Stimulated activated CD4-positive, alpha-beta T cell treated with anti-CD3 and anti-CD28 coated beads, Interleukin-15, amount 100 ng/mL, for 1 hour (primary cell): ENCODE measurements around the gene NAALADL2.
"Not testable (repeated sequence)": the region's sequence is repeated elsewhere in the genome, so short reads cannot be mapped to it uniquely, and the experiment has no call there.

Experiments used
- DNase-seq, 2 donors: peaks; one replicate each; pipeline ENCODE4 v3.0.0-alpha.2; 2020; ENCODE audit warnings: low read depth in 1 of 2, low spot score in 1 of 2

Gene NAALADL2

DNA sequence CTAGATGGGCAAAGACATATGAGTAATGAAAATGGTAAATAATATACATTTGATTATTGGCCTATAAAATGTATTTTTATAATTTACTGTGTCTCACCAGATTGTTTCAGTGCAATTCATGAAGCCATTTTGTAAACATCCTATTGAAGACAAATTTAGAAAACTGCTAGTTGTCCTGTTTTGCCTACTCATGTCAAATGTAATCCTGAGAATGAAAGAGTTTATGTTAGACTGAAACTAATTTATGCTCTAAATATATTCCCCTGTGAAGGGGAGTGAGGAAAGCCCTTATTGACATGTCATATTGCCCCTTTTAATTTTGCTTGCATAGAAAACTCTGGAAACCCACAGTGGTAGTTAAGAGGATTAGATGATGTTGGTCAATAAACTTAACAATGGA lies 610.0 kb downstream of the NAALADL2 start:
- DNase-seq: no peak

DNA sequence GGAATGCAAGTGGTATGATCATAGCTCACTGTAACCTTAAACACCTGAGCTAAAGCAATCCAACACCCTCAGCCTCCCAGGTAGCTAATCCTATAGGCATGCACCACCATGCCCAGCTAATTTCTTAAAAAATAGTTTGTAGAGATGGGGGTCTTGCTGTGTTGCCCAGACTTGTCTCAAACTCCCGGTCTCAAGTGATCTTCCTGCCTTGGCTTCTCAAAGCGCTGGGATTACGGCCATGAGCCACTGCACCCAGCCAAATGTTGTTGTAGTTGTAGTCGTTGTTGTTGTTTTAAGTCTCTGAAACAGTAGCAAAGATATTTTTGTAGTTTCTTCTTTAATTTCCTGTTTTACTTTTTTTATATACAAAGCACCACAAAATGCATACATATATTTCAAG lies 616.6 kb downstream of the NAALADL2 start:
- no peak for DNase-seq

GRCh38 chr3:175476489-175476888 lies 617.4 kb downstream of the NAALADL2 start:
- no peak for DNase-seq

- no peak for DNase-seq
Observed at GRCh38 chr3:175477651-175478224, 618.6 kb downstream of the NAALADL2 start.

DNA sequence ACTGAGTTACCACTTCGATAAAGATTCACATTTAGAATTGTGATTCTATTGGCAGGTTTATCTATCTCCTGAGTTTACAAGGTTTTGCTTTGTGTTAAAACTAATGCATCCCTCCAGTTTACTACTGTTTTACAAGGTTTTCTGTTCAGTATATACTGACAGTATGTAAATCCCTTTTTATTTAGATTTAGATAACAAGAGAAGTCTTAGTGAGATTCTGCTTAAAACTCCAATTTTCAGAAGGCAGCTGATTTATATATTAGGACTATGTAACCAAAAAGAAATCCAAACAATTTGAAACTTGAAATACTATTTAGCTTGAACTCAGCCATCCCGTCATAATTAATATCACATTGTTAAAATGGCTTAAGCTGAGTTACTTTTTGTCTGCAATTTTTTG lies 619.2 kb downstream of the NAALADL2 start:
- DNase-seq: no peak

DNA sequence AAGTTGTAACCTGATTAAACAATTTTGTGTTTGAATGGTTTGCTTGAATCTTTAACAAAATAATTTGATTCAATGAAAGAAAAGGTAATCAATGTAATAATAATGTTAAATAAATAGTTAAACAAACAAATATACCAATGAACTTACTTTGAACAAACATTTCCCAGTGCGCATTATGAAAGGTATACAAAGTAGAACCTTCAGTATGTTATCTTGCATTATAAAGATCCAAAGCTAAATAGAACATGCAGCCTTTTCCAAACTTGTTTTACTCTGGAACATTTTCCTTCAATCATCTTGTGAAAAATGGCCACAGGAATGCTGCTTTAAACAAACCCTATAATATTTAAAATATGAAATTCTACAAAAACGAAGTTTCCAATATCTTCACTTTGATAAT lies 620.0 kb downstream of the NAALADL2 start:
- no peak for DNase-seq

DNA sequence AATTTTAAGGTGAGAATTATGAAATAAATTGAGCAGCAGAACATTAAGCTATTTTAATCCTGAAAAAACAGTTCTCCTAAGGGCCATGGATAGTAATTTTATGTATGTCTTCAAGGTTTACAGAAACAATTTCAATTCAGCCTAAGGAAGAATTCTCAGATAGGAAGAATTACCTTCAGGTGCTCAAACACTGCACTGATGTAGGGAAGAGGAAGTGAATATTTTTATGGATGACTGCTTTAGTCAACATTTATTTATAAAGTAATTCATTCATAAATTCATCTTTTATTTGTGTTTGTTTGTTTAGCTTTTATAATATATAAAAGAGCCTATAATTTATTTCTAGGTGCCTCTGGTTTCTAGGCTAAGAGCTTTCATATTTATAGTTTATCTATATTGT lies 620.7 kb downstream of the NAALADL2 start:
- no peak for DNase-seq

DNA sequence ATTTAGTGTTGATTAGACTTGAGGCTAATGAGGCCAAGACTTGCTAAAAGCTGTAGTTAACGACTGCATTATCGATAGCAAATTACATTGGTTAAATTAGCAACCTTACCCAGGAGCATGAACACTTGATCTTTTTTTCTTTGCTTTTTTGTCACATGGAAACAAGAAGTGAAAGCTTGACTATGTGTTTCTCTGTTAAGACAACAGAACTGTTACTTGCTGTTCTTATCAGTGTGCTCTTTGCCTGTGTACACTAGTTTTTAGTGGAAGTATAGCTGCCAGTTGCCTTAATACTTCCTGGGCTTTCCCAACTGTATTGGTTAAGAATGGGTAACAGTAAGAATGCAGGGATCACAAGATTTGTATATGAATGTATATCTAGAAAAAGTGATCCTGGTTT lies 625.5 kb downstream of the NAALADL2 start:
- DNase-seq: no peak

- DNase-seq: no peak
Observed at GRCh38 chr3:175485436-175485835, 626.3 kb downstream of the NAALADL2 start.

DNA sequence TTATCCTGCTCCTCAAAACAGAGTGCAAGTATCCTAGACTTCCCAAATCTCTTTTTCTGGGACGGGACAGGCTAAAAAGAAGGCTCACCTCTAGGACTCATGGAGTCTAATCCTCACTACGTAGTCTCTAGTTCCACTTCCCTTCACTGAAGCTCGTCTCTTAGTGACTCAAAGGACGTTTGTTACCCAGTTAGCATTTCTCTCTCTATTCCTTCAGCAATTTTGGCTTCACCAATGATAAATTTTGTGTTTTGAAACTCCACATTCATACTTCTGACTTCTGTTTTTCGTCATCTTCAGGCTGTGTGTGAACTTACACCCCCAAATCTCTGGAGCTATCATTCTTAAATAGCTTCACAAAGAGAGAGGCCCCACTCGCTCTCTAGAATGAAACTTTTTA lies 627.1 kb downstream of the NAALADL2 start:
- no peak for DNase-seq

DNA sequence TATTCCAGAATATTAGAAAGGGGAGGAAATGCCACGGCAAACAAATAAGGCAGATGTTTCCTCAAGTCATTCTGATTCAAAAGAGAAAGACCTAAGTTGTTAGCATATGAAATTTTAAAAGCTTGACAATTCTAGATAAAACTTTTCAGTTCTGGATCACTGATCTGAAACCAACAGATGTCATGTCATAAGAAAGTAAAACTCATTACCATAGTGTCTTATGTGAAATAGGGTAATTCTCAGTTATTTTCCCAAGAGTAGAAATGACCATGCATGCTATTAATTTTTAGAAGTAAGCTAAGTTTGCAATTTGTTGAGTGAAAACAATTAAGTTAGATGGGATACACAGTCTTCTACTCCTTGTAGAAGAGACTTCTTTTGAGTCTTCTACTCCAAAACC lies 630.3 kb downstream of the NAALADL2 start:
- no peak for DNase-seq

- DNase-seq: no peak
Observed at GRCh38 chr3:175493301-175493700, 634.2 kb downstream of the NAALADL2 start.

DNA sequence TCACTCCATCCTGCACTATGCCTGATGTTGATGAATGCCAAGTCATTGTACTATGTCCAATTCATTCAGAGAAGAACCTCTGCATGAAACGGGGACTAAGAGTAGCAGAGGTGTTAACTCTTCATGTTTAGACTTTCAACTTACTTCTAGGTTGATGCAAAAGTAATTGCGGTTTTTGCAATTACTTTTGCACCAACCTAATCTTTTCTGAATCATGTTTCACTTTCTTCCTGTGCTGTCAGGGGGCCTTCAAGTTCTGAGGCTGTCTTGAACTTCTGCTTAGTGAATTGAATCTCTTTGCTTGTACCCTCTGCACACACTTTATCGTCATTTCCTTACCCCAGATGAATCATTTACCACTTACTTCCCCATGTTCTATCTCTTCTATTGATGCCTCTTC lies 636.2 kb downstream of the NAALADL2 start:
- no peak for DNase-seq

DNA sequence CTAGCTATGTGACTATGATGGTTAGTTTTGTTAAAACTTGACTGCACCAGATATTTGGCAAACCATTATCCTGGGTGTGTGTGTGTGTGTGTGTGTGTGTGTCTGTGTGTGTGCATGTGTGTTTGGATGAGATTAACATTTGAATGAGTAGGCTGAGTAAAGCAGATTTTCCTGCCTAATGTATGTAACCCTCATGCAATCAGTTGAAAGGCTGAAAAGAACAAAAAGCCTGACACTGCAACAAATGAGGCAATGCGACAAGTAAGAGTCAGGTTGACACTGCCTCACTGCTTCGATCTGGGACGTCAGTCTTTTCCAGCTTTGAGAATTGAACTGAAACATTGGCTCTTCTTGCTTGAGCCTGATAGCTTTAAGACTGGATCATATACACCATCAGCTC lies 643.0 kb downstream of the NAALADL2 start:
- DNase-seq: no peak

DNA sequence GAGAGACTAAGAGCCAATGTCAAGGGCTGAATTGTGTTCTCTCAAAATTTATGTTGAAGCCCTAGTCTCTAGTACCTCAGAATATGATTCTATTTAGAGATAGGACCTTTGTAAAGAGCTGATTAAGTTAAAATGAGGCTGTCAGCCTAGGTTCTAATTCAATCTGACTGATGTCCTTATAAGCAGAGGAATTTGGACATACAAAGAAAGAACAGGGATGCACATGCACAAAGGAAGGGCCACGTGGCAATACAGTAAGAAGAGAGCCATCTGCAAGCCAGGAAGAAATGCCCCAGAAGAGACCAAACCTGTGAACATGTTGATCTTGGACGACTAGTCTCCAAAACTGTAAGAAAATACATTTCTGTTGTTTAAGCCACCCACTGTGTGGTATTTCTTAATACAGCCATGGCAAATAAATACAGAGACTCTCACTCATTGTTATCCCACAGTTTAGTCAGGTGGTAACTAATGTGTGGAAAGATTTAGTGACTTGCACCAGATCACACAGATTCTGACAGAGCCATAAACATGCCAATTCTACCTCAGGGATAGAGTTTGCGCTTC lies 652.2 kb downstream of the NAALADL2 start:
- DNase-seq: no peak

DNA sequence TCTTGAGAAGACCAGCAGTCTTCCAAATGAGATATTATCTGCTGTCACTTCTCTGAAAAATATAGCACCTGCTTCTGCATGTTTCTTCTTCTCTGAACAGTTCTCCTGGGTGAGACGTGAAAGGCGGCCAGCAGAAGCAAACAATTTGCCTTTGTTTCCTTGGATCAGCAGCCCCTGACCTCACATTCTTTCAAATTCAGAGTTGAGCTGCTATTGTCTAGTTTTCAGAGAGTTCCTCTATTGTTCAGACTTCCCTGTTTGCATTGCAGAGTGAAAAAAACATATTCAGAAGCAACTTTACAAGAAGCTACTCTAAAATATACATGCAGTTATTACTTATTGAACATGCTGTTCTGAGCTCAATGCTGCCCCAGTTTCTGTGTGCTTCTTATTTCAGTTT lies 653.6 kb downstream of the NAALADL2 start:
- DNase-seq: no peak

GRCh38 chr3:175518459-175518858 lies 659.3 kb downstream of the NAALADL2 start:
- DNase-seq: no peak

DNA sequence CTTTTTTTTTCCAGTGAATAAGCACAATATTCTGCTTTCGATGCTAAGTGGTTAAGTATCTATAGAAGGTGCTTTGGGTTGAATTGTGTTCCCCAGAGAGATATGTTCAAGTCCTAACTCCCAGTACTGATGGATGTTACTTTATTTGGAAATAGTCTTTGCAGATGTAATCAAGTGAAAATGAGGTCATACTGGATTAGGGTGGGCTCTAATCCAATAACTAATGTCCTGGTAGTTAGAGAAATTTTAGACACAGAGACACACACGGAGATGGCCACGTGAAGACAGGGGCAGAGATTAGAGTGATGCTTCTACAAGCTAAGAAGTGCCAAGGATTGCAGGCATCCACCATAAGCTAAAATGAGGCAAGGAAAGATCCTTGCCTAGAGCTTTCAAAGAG lies 662.3 kb downstream of the NAALADL2 start:
- no peak for DNase-seq

DNA sequence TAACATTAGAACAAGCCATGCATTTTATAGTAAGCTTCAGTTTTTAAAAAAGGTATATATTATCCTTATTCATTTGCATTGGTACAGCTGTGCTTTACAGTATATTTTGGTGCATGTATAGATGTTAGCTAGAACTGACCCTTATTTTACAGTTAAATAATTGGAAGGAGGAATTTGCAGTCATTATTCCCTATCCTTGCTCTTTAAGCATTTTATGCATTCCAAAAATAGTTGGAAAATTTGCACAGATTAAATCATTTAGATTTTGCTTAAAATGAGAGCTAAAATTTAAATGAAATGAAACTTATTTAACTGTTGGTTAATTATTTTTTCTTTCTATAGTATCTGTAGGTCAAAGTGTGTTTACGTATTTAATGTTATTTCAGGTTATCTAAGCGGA lies 667.1 kb downstream of the NAALADL2 start:
- no peak for DNase-seq

- DNase-seq: no peak
Observed at GRCh38 chr3:175526609-175527280, 667.6 kb downstream of the NAALADL2 start.

DNA sequence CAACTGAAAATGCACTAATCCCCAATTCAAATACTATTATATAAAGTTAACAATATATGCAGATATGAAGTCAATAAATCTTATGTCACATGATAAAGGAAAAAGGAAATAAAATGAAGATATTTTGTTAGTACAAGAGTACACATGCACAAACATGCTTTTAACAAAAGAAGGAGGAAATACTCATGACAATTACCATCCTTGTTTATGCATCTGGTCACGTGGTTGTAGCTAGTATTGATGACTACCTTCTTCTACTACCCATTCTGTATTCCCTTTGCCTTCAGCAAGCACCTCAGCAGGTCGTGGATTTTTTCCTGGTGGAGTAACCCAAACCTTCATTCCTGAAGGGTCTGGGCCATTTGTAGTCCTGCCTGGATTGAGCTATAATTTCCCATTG lies 669.6 kb downstream of the NAALADL2 start:
- not testable (repeated sequence) for DNase-seq

DNA sequence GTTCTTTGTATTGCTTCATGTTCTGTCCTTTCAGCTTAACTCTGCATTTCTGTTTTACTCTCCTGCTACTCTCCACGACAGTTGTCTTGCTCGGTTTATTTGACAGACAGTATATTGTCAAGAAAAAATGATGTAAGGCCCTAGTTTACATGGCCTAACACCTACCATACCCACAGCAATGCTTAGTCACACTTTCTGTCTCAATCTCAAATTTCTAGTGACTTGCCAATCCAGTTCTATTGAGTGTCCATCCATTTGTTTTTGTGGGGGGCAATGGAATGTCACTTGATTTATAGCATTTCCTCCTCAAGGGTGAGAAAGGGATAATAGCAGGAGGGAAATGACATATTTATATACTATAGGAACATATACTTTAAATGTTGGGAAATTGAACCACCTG lies 676.2 kb downstream of the NAALADL2 start:
- no peak for DNase-seq

DNA sequence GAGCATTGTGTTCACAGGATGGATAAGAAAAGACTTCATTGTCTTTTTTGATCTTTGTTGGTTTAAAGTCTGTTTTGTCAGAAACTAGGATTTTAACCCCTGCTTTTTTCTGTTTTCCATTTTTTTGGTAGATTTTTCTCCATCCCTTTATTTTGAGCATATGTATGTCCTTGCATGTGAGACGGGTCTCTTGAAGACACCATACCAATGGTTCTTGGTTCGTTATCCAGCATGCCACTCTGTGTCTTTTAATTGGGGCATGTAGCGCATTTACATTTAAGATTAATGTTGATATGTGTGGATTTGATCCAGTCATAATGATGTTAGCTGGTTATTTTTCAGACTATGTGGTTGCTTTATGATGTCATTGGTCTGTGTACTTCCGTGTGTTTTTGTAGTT lies 687.0 kb downstream of the NAALADL2 start:
- no peak for DNase-seq
